ENCODE measurements around the gene HRH4. TPM values are rescaled to one million over a fixed set of nuclear protein-coding genes. Genes with fewer than 3 reads are reported as not detected.

HRH4 gene
- total RNA-seq, 4 donors from 2014 or later = 0.84 TPM; not detected in 3

- no peak for TF ChIP-seq CTCF (IDR thresholded peaks at IDR 0.05)
- peak; percentile 82 for ATAC-seq (ENCODE audit: low FRiP score)
- DNase-seq (ENCODE audit: low spot score) = peak; percentile 53
Measured at GRCh38 chr18:24426398-24427294, 33.8 kb upstream of the HRH4 start, which contains the start of gene IMPACT. IMPACT (plus strand) TSS chr18:24426670; CDS start chr18:24426757, 87 bp downstream.

- no peak for DNase-seq (ENCODE audit: low spot score)
- TF ChIP-seq CTCF (IDR thresholded peaks at IDR 0.05) = no peak
- no peak for ATAC-seq (ENCODE audit: low FRiP score)
Measured at GRCh38 chr18:24427484-24427883, 33.0 kb upstream of the HRH4 start.

GRCh38 chr18:24428709-24429108 lies 31.7 kb upstream of the HRH4 start:
- DNase-seq (ENCODE audit: low spot score) (no peak), ATAC-seq (ENCODE audit: low FRiP score) (no peak)
- TF ChIP-seq CTCF (IDR thresholded peaks at IDR 0.05) = no peak

- TF ChIP-seq CTCF (IDR thresholded peaks at IDR 0.05) = no peak
- DNase-seq (ENCODE audit: low spot score) = no peak
- ATAC-seq (ENCODE audit: low FRiP score) = no peak
Measured at GRCh38 chr18:24429188-24429587, 31.2 kb upstream of the HRH4 start.

- ATAC-seq (ENCODE audit: low FRiP score) (no peak), DNase-seq (ENCODE audit: low spot score) (no peak)
- no peak for TF ChIP-seq CTCF (IDR thresholded peaks at IDR 0.05)
Measured at GRCh38 chr18:24432618-24433017, 27.8 kb upstream of the HRH4 start.

GRCh38 chr18:24436939-24437338 lies 23.5 kb upstream of the HRH4 start:
- DNase-seq (ENCODE audit: low spot score) = no peak
- no peak for ATAC-seq (ENCODE audit: low FRiP score)
- TF ChIP-seq CTCF (IDR thresholded peaks at IDR 0.05) = no peak

- DNase-seq (ENCODE audit: low spot score) (no peak), ATAC-seq (ENCODE audit: low FRiP score) (no peak)
- TF ChIP-seq CTCF (IDR thresholded peaks at IDR 0.05) = no peak
Measured at GRCh38 chr18:24443870-24444269, 16.6 kb upstream of the HRH4 start.
